NCI-H1694 (cell line): ENCODE measurements around the gene USP49.

ENCODE experiments used
- DNase-seq: peaks from one replicate; lab custom pipeline; 2025; lab: John Stamatoyannopoulos, UW

Gene USP49

GRCh38 chr6:41757271-41757670 lies 137.9 kb downstream of the USP49 start:
- peak; percentile 4 for DNase-seq

GRCh38 chr6:41756354-41756753 lies 138.8 kb downstream of the USP49 start:
- DNase-seq = no peak

- DNase-seq = no peak
These were observed 139.3 kb downstream of the USP49 start for GRCh38 chr6:41755895-41756294.

- no peak for DNase-seq
These were observed 144.8 kb downstream of the USP49 start for GRCh38 chr6:41750374-41750773.

- no peak for DNase-seq
These were observed 146.6 kb downstream of the USP49 start for GRCh38 chr6:41748542-41748941.

- no peak for DNase-seq
These were observed 147.1 kb downstream of the USP49 start for GRCh38 chr6:41748102-41748477.

- no peak for DNase-seq
These were observed 147.7 kb downstream of the USP49 start, which contains the start of gene PGC for GRCh38 chr6:41747256-41748101. PGC (minus strand) TSS chr6:41747397; CDS start chr6:41747334, 63 bp downstream.

- no peak for DNase-seq
These were observed 149.1 kb downstream of the USP49 start for GRCh38 chr6:41746107-41746506.

GRCh38 chr6:41744236-41744787 lies 150.9 kb downstream of the USP49 start:
- no peak for DNase-seq

GRCh38 chr6:41743406-41744235 lies 151.6 kb downstream of the USP49 start:
- no peak for DNase-seq

GRCh38 chr6:41741625-41742490 lies 153.3 kb downstream of the USP49 start:
- no peak for DNase-seq

- DNase-seq = no peak
These were observed 154.6 kb downstream of the USP49 start for GRCh38 chr6:41740366-41741162.
